Keratinocyte (primary cell): ENCODE measurements around the gene G2E3.

Experiments used
- CTCF ChIP-seq, 3 experiments: IDR thresholded peaks in 1 of 3; conservative IDR thresholded peaks in 1 of 3; optimal IDR thresholded peaks in 1 of 3; 2 replicates in 2 of 3; 3 replicates in 1 of 3; pipeline versions ENCODE3 to v1.5.1; 2011; ENCODE audit warnings: low read length in 3 of 3, mild to moderate bottlenecking in 3 of 3, moderate library complexity in 2 of 3, control low read depth in 1 of 3, inconsistent platforms in 1 of 3; ENCODE audit not compliant: insufficient read depth in 2 of 3; ENCODE audit errors: extremely low read depth in 1 of 3
- EZH2 ChIP-seq: IDR thresholded peaks from one replicate; pipeline ENCODE4 v1.6.1; 2012; ENCODE audit warnings: inconsistent platforms, mild to moderate bottlenecking, low read length, moderate library complexity

- no peak for TF ChIP-seq EZH2
- TF ChIP-seq CTCF (optimal IDR thresholded peaks at IDR 0.05 in 1 of 3, IDR thresholded peaks at IDR 0.05 in 1 of 3, conservative IDR thresholded peaks at IDR 0.05 in 1 of 3; ENCODE audit: extremely low read depth in 1 of 3, insufficient read depth in 2 of 3, low read length in 3 of 3), result no peak
These were observed 28.2 kb downstream of the G2E3 start for GRCh38 chr14:30587141-30587540.
